Measurements from ENCODE around the gene PLAC1.

The PLAC1 gene

DNA sequence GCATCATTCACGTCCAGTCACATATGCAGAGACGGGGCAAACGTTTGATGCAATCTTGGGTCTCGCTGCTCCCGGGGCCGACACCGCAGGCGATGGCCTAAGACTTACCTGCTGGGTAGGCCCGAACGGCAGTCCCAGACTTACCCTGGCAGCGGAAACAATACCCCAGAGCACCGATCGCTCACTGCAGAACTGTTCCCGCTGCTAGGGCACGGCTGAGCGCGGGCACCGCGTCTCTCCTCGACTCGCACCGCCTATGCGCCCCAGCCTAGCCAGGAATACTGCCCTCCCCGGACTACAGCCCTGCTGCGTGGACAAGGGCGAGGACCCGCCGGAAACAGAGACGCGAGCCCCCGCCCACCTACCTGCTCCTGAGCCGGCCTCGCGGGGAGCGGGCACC, 112.1 kb downstream of the PLAC1 start:
- POLR2A ChIA-PET (ENCODE audit: low non-redundant PET): no interaction called here
- CTCF ChIA-PET: no interaction called here
- no peak for DNase-seq (ENCODE audit: low spot score)
- peak overlapping the region; percentile 53 for H3K27ac ChIP-seq
- TF ChIP-seq, protein P1, sequence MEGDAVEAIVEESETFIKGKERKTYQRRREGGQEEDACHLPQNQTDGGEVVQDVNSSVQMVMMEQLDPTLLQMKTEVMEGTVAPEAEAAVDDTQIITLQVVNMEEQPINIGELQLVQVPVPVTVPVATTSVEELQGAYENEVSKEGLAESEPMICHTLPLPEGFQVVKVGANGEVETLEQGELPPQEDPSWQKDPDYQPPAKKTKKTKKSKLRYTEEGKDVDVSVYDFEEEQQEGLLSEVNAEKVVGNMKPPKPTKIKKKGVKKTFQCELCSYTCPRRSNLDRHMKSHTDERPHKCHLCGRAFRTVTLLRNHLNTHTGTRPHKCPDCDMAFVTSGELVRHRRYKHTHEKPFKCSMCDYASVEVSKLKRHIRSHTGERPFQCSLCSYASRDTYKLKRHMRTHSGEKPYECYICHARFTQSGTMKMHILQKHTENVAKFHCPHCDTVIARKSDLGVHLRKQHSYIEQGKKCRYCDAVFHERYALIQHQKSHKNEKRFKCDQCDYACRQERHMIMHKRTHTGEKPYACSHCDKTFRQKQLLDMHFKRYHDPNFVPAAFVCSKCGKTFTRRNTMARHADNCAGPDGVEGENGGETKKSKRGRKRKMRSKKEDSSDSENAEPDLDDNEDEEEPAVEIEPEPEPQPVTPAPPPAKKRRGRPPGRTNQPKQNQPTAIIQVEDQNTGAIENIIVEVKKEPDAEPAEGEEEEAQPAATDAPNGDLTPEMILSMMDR (conservative IDR thresholded peaks at IDR 0.05; ENCODE audit: low read depth): no peak

DNA sequence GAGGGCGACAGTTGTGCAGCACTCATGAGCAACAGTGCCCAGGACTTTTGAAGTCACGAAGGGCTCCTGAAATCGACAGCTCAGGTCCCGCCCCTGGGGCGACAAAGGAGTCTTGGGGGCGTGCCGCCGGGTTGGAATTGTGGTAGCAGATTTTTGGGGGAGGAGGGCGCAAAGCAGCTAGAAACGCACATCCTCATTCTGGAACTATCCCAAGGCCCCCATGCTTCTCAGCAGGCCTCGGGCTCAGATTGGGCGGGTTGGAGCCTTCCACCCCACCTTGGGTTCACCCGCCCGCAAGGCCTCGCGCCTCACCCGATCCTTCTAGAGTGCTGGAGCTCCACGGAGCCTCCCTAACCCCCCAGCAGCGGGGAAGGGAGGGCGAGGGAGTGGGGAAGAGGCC, 112.8 kb downstream of the PLAC1 start:
- TF ChIP-seq, protein P1 (conservative IDR thresholded peaks at IDR 0.05; ENCODE audit: low read depth): no peak
- POLR2A ChIA-PET (ENCODE audit: low non-redundant PET): no interaction called here
- DNase-seq (ENCODE audit: low spot score): no peak
- CTCF ChIA-PET: no interaction called here
- H3K27ac ChIP-seq: peak overlapping the region; percentile 53

DNA sequence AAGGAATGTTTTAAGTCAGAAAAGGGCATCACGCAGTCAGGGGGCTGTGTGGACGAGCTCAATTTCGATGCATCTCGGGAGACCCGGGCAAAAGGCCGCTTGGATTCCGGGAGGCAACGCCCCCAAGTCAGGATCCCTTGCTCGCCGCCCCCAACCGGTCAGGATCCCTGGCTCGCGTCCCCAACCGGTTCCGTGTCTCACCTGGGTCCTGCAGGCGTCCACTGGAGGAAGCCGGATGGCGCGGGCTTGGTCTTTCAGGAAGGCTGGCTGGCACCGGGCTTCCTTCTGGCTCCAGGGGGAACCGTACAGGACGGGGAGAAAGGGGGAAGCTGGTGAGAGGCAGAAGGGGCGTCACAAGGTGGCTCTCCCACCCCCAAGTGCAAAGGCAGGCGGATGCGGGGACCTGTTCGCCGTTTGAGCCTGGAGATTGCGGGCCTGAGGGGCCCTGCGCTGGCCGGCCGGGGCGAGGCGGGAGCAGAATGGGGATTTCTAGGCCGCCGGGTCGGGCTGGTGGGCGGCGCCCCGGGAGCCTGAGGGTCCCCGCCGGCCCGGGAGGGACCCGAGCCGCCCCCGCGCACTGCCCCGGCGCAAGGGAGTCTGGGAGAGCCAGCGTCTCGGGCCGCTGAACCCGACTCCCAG, 113.6 kb downstream of the PLAC1 start:
- TF ChIP-seq, protein P1 (conservative IDR thresholded peaks at IDR 0.05; ENCODE audit: low read depth): no peak
- peak overlapping the region; percentile 53 for H3K27ac ChIP-seq
- DNase-seq (ENCODE audit: low spot score): no peak
- POLR2A ChIA-PET (ENCODE audit: low non-redundant PET): no interaction called here
- CTCF ChIA-PET: no interaction called here

DNA sequence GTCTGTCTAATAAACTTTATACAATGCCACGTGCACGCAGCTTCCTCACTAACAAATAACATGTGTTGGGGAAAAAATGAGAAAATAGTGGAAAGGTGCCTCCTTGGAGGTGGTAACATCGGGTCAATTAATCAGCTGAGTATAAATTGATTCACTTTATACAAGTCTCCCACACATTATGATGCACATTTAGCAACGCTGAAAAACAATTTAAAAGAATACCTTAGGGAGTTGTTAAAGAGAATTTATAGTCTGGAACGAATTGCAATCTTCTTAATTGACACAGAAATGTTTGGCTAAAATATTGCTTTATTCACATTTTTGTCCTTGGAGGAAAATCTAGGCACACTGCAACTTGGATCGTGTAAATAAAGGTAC, 114.1 kb downstream of the PLAC1 start:
- DNase-seq (ENCODE audit: low spot score): no peak
- peak overlapping the region; percentile 53 for H3K27ac ChIP-seq
- CTCF ChIA-PET: no interaction called here
- TF ChIP-seq, protein P1 (conservative IDR thresholded peaks at IDR 0.05; ENCODE audit: low read depth): no peak
- POLR2A ChIA-PET (ENCODE audit: low non-redundant PET): no interaction called here

DNA sequence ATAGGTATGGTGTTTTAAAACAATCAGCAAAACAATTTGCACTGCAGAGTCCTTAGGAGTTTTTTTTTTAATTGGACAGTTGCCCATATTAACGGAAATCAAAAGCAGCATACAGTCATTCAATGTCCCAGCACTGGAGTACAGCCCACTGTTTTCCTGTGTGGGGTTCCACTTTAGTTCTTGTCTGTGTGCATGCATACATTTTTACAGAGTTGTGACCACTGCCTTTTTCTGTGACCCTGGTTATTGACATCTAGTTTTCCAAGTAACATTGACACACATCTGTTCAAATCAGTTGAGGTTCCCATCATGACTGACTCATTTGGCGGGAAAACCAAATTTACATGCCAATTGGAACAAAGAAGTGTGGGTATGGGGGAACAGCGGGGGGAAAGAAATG, 115.0 kb downstream of the PLAC1 start:
- ChIA-PET POLR2A (ENCODE audit: low non-redundant PET) (no interaction called here), CTCF (interaction anchor here (0.7 kb wide), 1 partner anchor 172 kb away, joined by 3 read pairs; no protein-coding TSS in a partner anchor)
- H3K27ac ChIP-seq: no peak overlapping the region
- TF ChIP-seq, protein P1 (conservative IDR thresholded peaks at IDR 0.05; ENCODE audit: low read depth): no peak
- no peak for DNase-seq (ENCODE audit: low spot score)

DNA sequence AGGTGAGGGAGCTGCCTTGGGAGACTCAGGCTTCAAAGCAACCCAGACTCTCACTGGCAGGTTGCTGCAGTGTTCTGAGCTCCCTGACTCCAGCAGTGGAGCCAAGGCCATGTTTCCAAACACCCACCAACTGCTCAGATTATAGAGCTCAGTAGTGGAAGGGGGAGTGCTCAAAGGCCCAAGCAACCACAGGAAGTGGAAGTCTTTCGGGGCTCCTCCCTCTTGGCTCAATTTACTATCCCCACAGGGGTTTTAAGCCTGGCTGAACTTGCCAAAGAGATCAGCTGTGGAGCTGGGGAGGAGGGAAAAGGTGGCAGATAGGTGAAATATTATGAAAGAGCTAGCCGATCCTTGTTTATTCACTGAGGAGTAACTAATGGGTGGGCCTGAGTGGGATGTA, 115.8 kb downstream of the PLAC1 start:
- TF ChIP-seq, protein P1 (conservative IDR thresholded peaks at IDR 0.05; ENCODE audit: low read depth): no peak
- H3K27ac ChIP-seq: peak overlapping the region; percentile 67
- DNase-seq (ENCODE audit: low spot score): peak; percentile 51
- CTCF ChIA-PET: interaction anchor here (0.7 kb wide), 1 partner anchor 173 kb away, joined by 3 read pairs; no protein-coding TSS in a partner anchor
- POLR2A ChIA-PET (ENCODE audit: low non-redundant PET): no interaction called here
